Naive thymus-derived CD4-positive, alpha-beta T cell (primary cell): ENCODE data around the gene RAB25. TPM values are rescaled to one million over a fixed set of nuclear protein-coding genes. Genes with fewer than 3 reads are reported as not detected.

Source experiments
- ATAC-seq: fragments of 150-1000 bp; cut with Tn5 transposase; 2 replicates; pipeline ENCODE4 v1.10.0; 2021; ENCODE audit warnings: mild to moderate bottlenecking, moderate library complexity
- CTCF ChIA-PET: fragments of 350-600 bp; sonication (Branson Sonifier 250); formaldehyde crosslinking; loops from one replicate; lab custom pipeline; 2021; ENCODE audit warnings: antibody characterized with exemption; lab: Charles Lee
- POLR2A ChIA-PET: fragments of 350-600 bp; sonication (Branson Sonifier 250); formaldehyde crosslinking; loops from one replicate; lab custom pipeline; 2021; ENCODE audit warnings: antibody characterized with exemption, inconsistent platforms; lab: Charles Lee
- DNase-seq, 9 donors: peaks; one replicate each; pipeline versions ENCODE4 v3.0.0 to v3.0.0-alpha.2; 2020 to 2022; ENCODE audit warnings: mixed read lengths in 1 of 9
- H3K27ac ChIP-seq: one replicate; pipeline ENCODE4 v1.7.0; 2013; ENCODE audit warnings: mild to moderate bottlenecking, low read depth, low read length, moderate library complexity
- H3K27me3 ChIP-seq, 2 donors: one replicate each; pipeline ENCODE4 v1.7.0; 2013; ENCODE audit warnings: low read length in 2 of 2, mild to moderate bottlenecking in 2 of 2, moderate library complexity in 2 of 2; ENCODE audit not compliant: control insufficient read depth in 2 of 2, insufficient read depth in 2 of 2
- H3K36me3 ChIP-seq, 3 experiments: 1 replicate in 2 of 3; 2 replicates in 1 of 3; pipeline ENCODE4 v1.7.0; 2013; ENCODE audit warnings: low read length in 3 of 3, mild to moderate bottlenecking in 3 of 3, moderate library complexity in 1 of 3; ENCODE audit not compliant: insufficient read depth in 3 of 3, control insufficient read depth in 2 of 3
- H3K4me1 ChIP-seq, 2 donors: one replicate each; pipeline ENCODE4 v1.7.0; 2013; ENCODE audit warnings: low read length in 2 of 2, mild to moderate bottlenecking in 2 of 2, moderate library complexity in 1 of 2; ENCODE audit not compliant: control insufficient read depth in 2 of 2, insufficient read depth in 2 of 2
- H3K4me3 ChIP-seq: 2 replicates; pipeline ENCODE4 v1.7.0; 2013; ENCODE audit warnings: mild to moderate bottlenecking, low read length
- H3K9me3 ChIP-seq, 3 experiments: 1 replicate in 2 of 3; 2 replicates in 1 of 3; pipeline ENCODE4 v1.7.0; 2013; ENCODE audit warnings: low read length in 3 of 3; ENCODE audit not compliant: control insufficient read depth in 2 of 3
- H3K27ac Mint-ChIP-seq, 9 donors: one replicate each; pipeline ENCODE4 v1.8.0; 2020 to 2022; ENCODE audit warnings: mixed read lengths in 9 of 9, mild to moderate bottlenecking in 8 of 9, moderate library complexity in 5 of 9, inconsistent platforms in 2 of 9
- H3K27me3 Mint-ChIP-seq, 5 donors: one replicate each; pipeline ENCODE4 v1.8.0; 2021 to 2022; ENCODE audit warnings: mixed read lengths in 5 of 5, mild to moderate bottlenecking in 1 of 5
- H3K36me3 Mint-ChIP-seq, 5 donors: one replicate each; pipeline ENCODE4 v1.8.0; 2020 to 2022; ENCODE audit warnings: mixed read lengths in 5 of 5, mild to moderate bottlenecking in 3 of 5, inconsistent platforms in 1 of 5
- H3K4me1 Mint-ChIP-seq, 7 donors: one replicate each; pipeline ENCODE4 v1.8.0; 2020 to 2022; ENCODE audit warnings: mixed read lengths in 7 of 7, mild to moderate bottlenecking in 3 of 7, inconsistent platforms in 1 of 7
- H3K4me3 Mint-ChIP-seq, 10 donors: one replicate each; pipeline ENCODE4 v1.8.0; 2020 to 2022; ENCODE audit warnings: mild to moderate bottlenecking in 10 of 10, mixed read lengths in 10 of 10, moderate library complexity in 6 of 10, inconsistent platforms in 2 of 10
- H3K9me3 Mint-ChIP-seq, 11 donors: one replicate each; pipeline ENCODE4 v1.8.0; 2020 to 2022; ENCODE audit warnings: mixed read lengths in 11 of 11, mild to moderate bottlenecking in 4 of 11, inconsistent platforms in 1 of 11, moderate library complexity in 1 of 11
- intact Hi-C, 2 donors: fragments of 100-400 bp; cut with micrococcal nuclease; formaldehyde crosslinking; loops; one replicate each; pipeline ENCODE4 v1.15.1; 2023
- polyA plus RNA-seq, 2 donors: library from polyadenylated mRNA; unstranded; fragments of 300-500 nt; fragmentation: Illumina TruSeq; gene quantifications; one replicate each; pipeline ENCODE4 v1.2.3, GENCODE V29; 2021
- total RNA-seq, 6 experiments: library from RNA in 5 of 6; stranded (reverse) in 5 of 6; gene quantifications; 1 replicate in 5 of 6; 2 replicates in 1 of 6; pipeline ENCODE4 v1.2.3 and lab custom pipeline; 2021 to 2026

The RAB25 gene
- total and polyA plus RNA-seq, 7 experiments from 2014 or later = 1.1 to 2.7 (median 1.8) TPM; not detected in 1

GRCh38 chr1:156056326-156056849 lies 4.6 kb upstream of the RAB25 start:
- H3K27me3 ChIP-seq = no peaks in the 10 kb centered on the region
- Mint-ChIP-seq H3K9me3 (no peaks in the 10 kb centered on the region), H3K27ac (peak overlapping the region in 5 of 9 donors; percentile 6 to 90 (median 17)), H3K27me3 (no peaks in the 10 kb centered on the region), H3K4me1 (peaks cover 12 to 39% (median 33%) of the 10 kb centered on the region in 7 donors), H3K36me3 (peaks cover 0 to 9% (median 3%) of the 10 kb centered on the region in 5 donors), H3K4me3 (peak overlapping the region in 5 of 10 donors; percentile 10 to 94 (median 48))
- H3K4me3 ChIP-seq = no peak overlapping the region
- peaks cover 9 to 17% of the 10 kb centered on the region in 2 donors for H3K4me1 ChIP-seq
- intact Hi-C loops = loop anchor here (10.0 kb wide), 4 partner anchors 312 to 792 kb away; partner anchors contain the start of genes CLK2 (in 1 of the 2), DAP3 (in 1 of the 2), HCN3 (in 1 of the 2) and SCAMP3 (in 1 of the 2)
- H3K36me3 ChIP-seq = peaks cover 0 to 14% (median 0%) of the 10 kb centered on the region in 3 experiments
- ATAC-seq = no peak
- DNase-seq = no peak
- H3K27ac ChIP-seq = no peak overlapping the region
- POLR2A ChIA-PET = interaction anchor here (1.0 kb wide), 1 partner anchor 122 kb away, joined by 3 read pairs; the partner anchor contains the start of gene KHDC4
- CTCF ChIA-PET = no interaction called here
- H3K9me3 ChIP-seq = no peaks in the 10 kb centered on the region

GRCh38 chr1:156062189-156062588 lies 1.2 kb downstream of the RAB25 start:
- Histone ChIP-seq H3K27ac (no peak overlapping the region), H3K4me3 (no peak overlapping the region), H3K36me3 (peaks cover 0 to 14% (median 0%) of the 10 kb centered on the region in 3 experiments), H3K27me3 (no peaks in the 10 kb centered on the region), H3K4me1 (no peaks in the 10 kb centered on the region), H3K9me3 (no peaks in the 10 kb centered on the region)
- no peak overlapping the region for H3K4me3 Mint-ChIP-seq
- H3K4me1 Mint-ChIP-seq = peaks cover 0 to 20% (median 5%) of the 10 kb centered on the region in 7 donors
- CTCF ChIA-PET = interaction anchor here (1.0 kb wide), 1 partner anchor 381 kb away, joined by 4 read pairs; no protein-coding TSS in a partner anchor
- intact Hi-C loops = no loop called here
- H3K9me3 Mint-ChIP-seq = no peaks in the 10 kb centered on the region
- POLR2A ChIA-PET = no interaction called here
- ATAC-seq (no peak), DNase-seq (no peak)
- H3K27me3 Mint-ChIP-seq = no peaks in the 10 kb centered on the region
- H3K27ac Mint-ChIP-seq = no peak overlapping the region
- peaks cover 0 to 4% (median 0%) of the 10 kb centered on the region in 5 donors for H3K36me3 Mint-ChIP-seq

GRCh38 chr1:156063997-156064285 lies 3.0 kb downstream of the RAB25 start:
- DNase-seq = no peak
- Mint-ChIP-seq H3K4me1 (peaks cover 0 to 16% (median 5%) of the 10 kb centered on the region in 7 donors), H3K4me3 (no peak overlapping the region), H3K36me3 (no peaks in the 10 kb centered on the region), H3K9me3 (no peaks in the 10 kb centered on the region), H3K27me3 (peaks cover 0 to 2% (median 0%) of the 10 kb centered on the region in 5 donors), H3K27ac (no peak overlapping the region)
- ChIA-PET CTCF (interaction anchor here (1.6 kb wide), 1 partner anchor 11 kb away, joined by 3 read pairs; no protein-coding TSS in a partner anchor), POLR2A (interaction anchor here (0.7 kb wide), 1 partner anchor 44 kb away, joined by 3 read pairs; no protein-coding TSS in a partner anchor)
- H3K36me3 ChIP-seq = peaks cover 0 to 4% (median 0%) of the 10 kb centered on the region in 3 experiments
- H3K27ac ChIP-seq = no peak overlapping the region
- no peaks in the 10 kb centered on the region for H3K4me1 ChIP-seq
- no peak overlapping the region for H3K4me3 ChIP-seq
- no peaks in the 10 kb centered on the region for H3K27me3 ChIP-seq
- intact Hi-C loops = no loop called here
- no peak for ATAC-seq
- H3K9me3 ChIP-seq = no peaks in the 10 kb centered on the region

GRCh38 chr1:156064615-156065014 lies 3.7 kb downstream of the RAB25 start:
- ChIA-PET CTCF (interaction anchor here (0.8 to 0.9 kb wide), 2 partner anchors 31 to 127 kb away, joined by 3 read pairs; no protein-coding TSS in a partner anchor), POLR2A (interaction anchor here (0.6 to 0.7 kb wide), 2 partner anchors 44 to 1745 kb away, joined by 3 read pairs; no protein-coding TSS in a partner anchor)
- no peaks in the 10 kb centered on the region for H3K9me3 Mint-ChIP-seq
- no peaks in the 10 kb centered on the region for H3K36me3 Mint-ChIP-seq
- peaks cover 0 to 16% (median 5%) of the 10 kb centered on the region in 7 donors for H3K4me1 Mint-ChIP-seq
- Histone ChIP-seq H3K27me3 (no peaks in the 10 kb centered on the region), H3K4me3 (no peak overlapping the region), H3K27ac (no peak overlapping the region), H3K36me3 (no peaks in the 10 kb centered on the region), H3K4me1 (no peaks in the 10 kb centered on the region), H3K9me3 (no peaks in the 10 kb centered on the region)
- DNase-seq = no peak
- no peak for ATAC-seq
- no peak overlapping the region for H3K27ac Mint-ChIP-seq
- H3K27me3 Mint-ChIP-seq = peaks cover 0 to 2% (median 0%) of the 10 kb centered on the region in 5 donors
- no peak overlapping the region for H3K4me3 Mint-ChIP-seq
- intact Hi-C loops = loop anchor here in 1 of 2 donors (5.0 kb wide), 1 partner anchor 57 kb away; no protein-coding TSS in a partner anchor

- Histone ChIP-seq H3K27me3 (no peaks in the 10 kb centered on the region), H3K27ac (no peak overlapping the region), H3K9me3 (no peaks in the 10 kb centered on the region), H3K4me1 (no peaks in the 10 kb centered on the region), H3K36me3 (no peaks in the 10 kb centered on the region), H3K4me3 (no peak overlapping the region)
- Mint-ChIP-seq H3K4me1 (peaks cover 0 to 16% (median 5%) of the 10 kb centered on the region in 7 donors), H3K9me3 (no peaks in the 10 kb centered on the region), H3K36me3 (no peaks in the 10 kb centered on the region), H3K27ac (no peak overlapping the region), H3K4me3 (no peak overlapping the region), H3K27me3 (peaks cover 0 to 3% (median 0%) of the 10 kb centered on the region in 5 donors)
- no peak for DNase-seq
- POLR2A ChIA-PET = no interaction called here
- intact Hi-C loops = loop anchor here in 1 of 2 donors (5.0 kb wide), 1 partner anchor 58 kb away; no protein-coding TSS in a partner anchor
- ATAC-seq = no peak
- CTCF ChIA-PET = interaction anchor here (0.8 to 1.5 kb wide), 4 partner anchors 13 to 891 kb away, joined by 3 to 4 read pairs (median 3); no protein-coding TSS in a partner anchor
Measured at GRCh38 chr1:156065212-156065611, 4.3 kb downstream of the RAB25 start.

- Mint-ChIP-seq H3K9me3 (no peaks in the 10 kb centered on the region), H3K27me3 (peaks cover 0 to 8% (median 0%) of the 10 kb centered on the region in 5 donors), H3K4me1 (peaks cover 0 to 16% (median 5%) of the 10 kb centered on the region in 7 donors), H3K36me3 (no peaks in the 10 kb centered on the region), H3K4me3 (no peak overlapping the region), H3K27ac (no peak overlapping the region)
- ATAC-seq (no peak), DNase-seq (no peak)
- intact Hi-C loops = loop anchor here (1.0 to 5.0 kb wide), 3 partner anchors 59 to 131 kb away; partner anchors contain the start of gene KHDC4 (in 1 of the 2)
- no peak overlapping the region for H3K4me3 ChIP-seq
- no peaks in the 10 kb centered on the region for H3K4me1 ChIP-seq
- H3K9me3 ChIP-seq = no peaks in the 10 kb centered on the region
- no peaks in the 10 kb centered on the region for H3K27me3 ChIP-seq
- ChIA-PET POLR2A (no interaction called here), CTCF (interaction anchor here (0.8 to 1.5 kb wide), 4 partner anchors 12 to 891 kb away, joined by 3 to 4 read pairs (median 3); no protein-coding TSS in a partner anchor)
- no peaks in the 10 kb centered on the region for H3K36me3 ChIP-seq
- no peak overlapping the region for H3K27ac ChIP-seq
Measured at GRCh38 chr1:156065871-156066270, 4.9 kb downstream of the RAB25 start.
